SK-N-MC (cell line): ENCODE measurements around the gene CST6.

Experiments used
- DNase-seq: peaks from one replicate; pipeline ENCODE4 v3.0.0-alpha.2; 2011; ENCODE audit warnings: low read depth, low spot score
- H3K27ac ChIP-seq: fragments of 200-600 bp; sonication (generic); 2 replicates; pipeline ENCODE4 v1.5.1; 2016; ENCODE audit warnings: mixed run types
- H3K36me3 ChIP-seq: fragments of 200-600 bp; sonication (generic); 2 replicates; pipeline ENCODE4 v1.6.1; 2017; ENCODE audit warnings: antibody characterized with exemption, low read length, mixed read lengths; ENCODE audit not compliant: insufficient read depth
- H3K4me3 ChIP-seq: fragments of 200-600 bp; sonication (generic); 2 replicates; pipeline ENCODE4 v1.5.1; 2016
- H3K9ac ChIP-seq: fragments of 200-600 bp; sonication (generic); 2 replicates; pipeline ENCODE4 v1.8.0; 2017; ENCODE audit warnings: mixed run types, mixed read lengths; ENCODE audit not compliant: insufficient read length
- H3K9me3 ChIP-seq: fragments of 200-600 bp; sonication (generic); 2 replicates; pipeline ENCODE4 v1.6.1; 2017; ENCODE audit warnings: low read depth, mild to moderate bottlenecking, antibody characterized with exemption, low read length, moderate library complexity, mixed read lengths
- EZH2 ChIP-seq: fragments of 200-600 bp; sonication (generic); IDR thresholded peaks from one replicate; pipeline ENCODE4 v1.6.1; 2017; ENCODE audit warnings: antibody characterized with exemption
- FOXP2 ChIP-seq: optimal IDR thresholded peaks from 2 replicates; pipeline ENCODE3; 2011; ENCODE audit warnings: mild to moderate bottlenecking, moderate library complexity; ENCODE audit not compliant: insufficient read depth; ENCODE audit errors: extremely low read length, control extremely low read depth
- POLR2AphosphoS5 ChIP-seq: IDR thresholded peaks from 2 replicates; pipeline ENCODE4 v1.6.1; 2012; ENCODE audit warnings: mild to moderate bottlenecking, low read depth, low read length, borderline replicate concordance

CST6 gene

GRCh38 chr11:66011785-66012303 lies at the start of gene CST6:
CST6 (plus strand) TSS chr11:66012008; CDS start chr11:66012045, 37 bp downstream.
- Histone ChIP-seq H3K9me3 (no peaks in the 10 kb centered on the region), H3K27ac (no peak within 1 kb of the TSS), H3K9ac (no peak within 1 kb of the TSS), H3K4me3 (no peak within 1 kb of the TSS), H3K36me3 (no peaks in the 10 kb centered on the region)
- DNase-seq, result no peak
- TF ChIP-seq EZH2 (no peak), POLR2AphosphoS5 (no peak), FOXP2 (no peak)

- Histone ChIP-seq H3K36me3 (peaks cover 34% of the 10 kb centered on the region), H3K9me3 (no peaks in the 10 kb centered on the region), H3K9ac (peak overlapping the region; percentile 97), H3K27ac (no peak overlapping the region), H3K4me3 (peak overlapping the region; percentile 95)
- no peak for DNase-seq
- TF ChIP-seq POLR2AphosphoS5, result no peak
- TF ChIP-seq FOXP2, result no peak
- TF ChIP-seq EZH2, result no peak
Observed at GRCh38 chr11:65962141-65962564, 49.7 kb upstream of the CST6 start.

- Histone ChIP-seq H3K9ac (no peak overlapping the region), H3K27ac (no peak overlapping the region), H3K9me3 (no peaks in the 10 kb centered on the region), H3K4me3 (no peak overlapping the region), H3K36me3 (peaks cover 53% of the 10 kb centered on the region)
- DNase-seq, result no peak
- TF ChIP-seq POLR2AphosphoS5 (no peak), FOXP2 (no peak), EZH2 (no peak)
Observed at GRCh38 chr11:65964906-65965305, 46.9 kb upstream of the CST6 start.

- no peak overlapping the region for H3K4me3 ChIP-seq
- no peak overlapping the region for H3K9ac ChIP-seq
- H3K9me3 ChIP-seq, result no peaks in the 10 kb centered on the region
- H3K27ac ChIP-seq, result no peak overlapping the region
- no peak for DNase-seq
- TF ChIP-seq POLR2AphosphoS5 (no peak), EZH2 (no peak), FOXP2 (no peak)
- peaks cover 53% of the 10 kb centered on the region for H3K36me3 ChIP-seq
Observed at GRCh38 chr11:65965986-65966762, 45.6 kb upstream of the CST6 start.

DNA sequence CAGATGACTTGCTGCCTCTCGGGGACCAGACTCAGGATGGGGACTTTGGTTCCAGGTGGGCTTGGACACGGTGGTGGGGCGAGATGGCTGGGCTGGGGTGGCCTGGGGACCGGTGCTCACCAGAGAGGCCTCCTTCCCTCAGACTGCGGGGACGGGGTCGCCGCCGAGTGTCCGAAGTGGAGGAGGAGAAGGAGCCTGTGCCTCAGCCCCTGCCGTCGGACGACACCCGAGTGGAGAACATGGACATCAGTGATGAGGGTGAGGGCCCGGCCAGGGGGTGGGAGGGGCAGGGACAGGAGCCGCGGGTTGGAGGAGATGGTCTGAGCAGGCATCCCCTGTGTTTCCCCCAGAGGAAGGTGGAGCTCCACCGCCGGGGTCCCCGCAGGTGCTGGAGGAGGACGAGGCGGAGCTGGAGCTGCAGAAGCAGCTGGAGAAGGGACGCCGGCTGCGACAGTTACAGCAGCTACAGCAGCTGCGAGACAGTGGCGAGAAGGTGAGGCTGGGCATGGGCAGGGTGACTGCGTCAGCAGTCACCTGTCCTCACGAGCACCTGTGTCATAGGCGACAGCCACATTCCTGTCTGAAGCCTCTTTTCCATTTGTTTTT lies 44.4 kb upstream of the CST6 start:
- Histone ChIP-seq H3K9me3 (no peaks in the 10 kb centered on the region), H3K9ac (no peak overlapping the region), H3K4me3 (no peak overlapping the region), H3K36me3 (peaks cover 53% of the 10 kb centered on the region), H3K27ac (no peak overlapping the region)
- no peak for DNase-seq
- no peak for TF ChIP-seq POLR2AphosphoS5

DNA sequence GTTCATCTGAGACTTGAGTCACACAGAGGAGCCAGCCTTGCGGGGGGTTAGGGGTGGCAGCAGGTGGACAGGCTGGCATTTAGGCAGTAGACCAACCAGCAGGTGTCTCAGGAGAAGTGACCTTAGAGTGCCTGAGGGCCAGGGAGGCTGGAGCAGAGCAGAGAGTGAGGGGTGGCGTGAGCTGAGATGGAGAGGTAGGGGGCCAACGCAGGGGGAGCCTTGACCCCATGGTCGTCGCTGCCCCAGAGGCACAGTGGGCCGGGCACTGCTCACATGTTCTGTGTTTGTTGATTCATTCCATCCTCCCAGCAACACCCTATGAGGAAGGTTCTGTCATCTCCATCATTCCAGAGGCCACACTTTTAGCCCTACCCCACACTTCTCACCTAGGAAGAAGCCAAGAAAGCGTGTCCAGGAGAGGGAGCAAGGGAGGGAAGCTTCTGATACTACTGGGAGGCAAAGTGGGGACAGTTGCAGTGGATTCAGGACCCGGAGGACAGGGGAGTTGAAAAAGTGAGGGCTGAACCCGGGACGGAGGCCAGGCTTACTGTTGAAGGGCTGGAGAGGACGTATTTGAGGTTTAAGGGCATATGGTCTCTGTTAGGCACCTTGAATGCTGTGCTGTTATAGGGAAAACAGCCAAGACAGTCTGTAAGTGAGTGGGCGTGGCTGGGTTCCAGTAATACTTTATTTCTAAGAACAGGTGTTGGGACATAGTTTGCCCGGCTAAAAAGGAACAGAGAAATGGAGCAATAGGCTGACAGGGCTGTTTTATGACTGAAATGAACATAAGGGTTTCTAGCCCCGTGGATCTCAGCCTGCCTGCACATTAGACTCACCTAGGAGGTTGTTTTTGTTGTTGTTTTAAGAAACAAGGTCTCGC lies 43.0 kb upstream of the CST6 start:
- Histone ChIP-seq H3K4me3 (no peak overlapping the region), H3K9ac (no peak overlapping the region), H3K9me3 (no peaks in the 10 kb centered on the region), H3K27ac (no peak overlapping the region), H3K36me3 (peaks cover 60% of the 10 kb centered on the region)
- DNase-seq, result no peak
- no peak for TF ChIP-seq FOXP2
- no peak for TF ChIP-seq POLR2AphosphoS5
- TF ChIP-seq EZH2, result no peak

- H3K36me3 ChIP-seq, result peaks cover 27% of the 10 kb centered on the region; the same call in 1 of the 2 replicates
- H3K9me3 ChIP-seq, result no peaks in the 10 kb centered on the region
- TF ChIP-seq FOXP2, result no peak
- no peak for TF ChIP-seq POLR2AphosphoS5
- no peak for TF ChIP-seq EZH2
Observed at GRCh38 chr11:65972116-65972515, 39.7 kb upstream of the CST6 start.

More at GRCh38 chr11:65972116-65972515, 39.7 kb upstream of the CST6 start:
- H3K9ac ChIP-seq, result no peak overlapping the region
- no peak overlapping the region for H3K27ac ChIP-seq
- no peak for DNase-seq
- H3K4me3 ChIP-seq, result no peak overlapping the region
